Thyroid gland (tissue), 4 donors: ENCODE measurements around the gene KIAA0408. TPM values are rescaled to one million over a fixed set of nuclear protein-coding genes. Genes with fewer than 3 reads are reported as not detected.

Source experiments
- DNase-seq, 2 donors: peaks; one replicate each; pipeline ENCODE4 v3.0.0-alpha.2; 2019
- H3K27ac ChIP-seq, 3 donors: fragments of 200-600 bp; sonication (generic); 1 replicate in 2 of 3; 2 replicates in 1 of 3; pipeline ENCODE4 v1.5.1; 2016 to 2019; ENCODE audit warnings: mild to moderate bottlenecking in 1 of 3, moderate library complexity in 1 of 3
- H3K27me3 ChIP-seq: fragments of 200-600 bp; sonication (generic); one replicate; pipeline ENCODE4 v1.5.1; 2019
- H3K36me3 ChIP-seq, 2 donors: fragments of 200-600 bp; sonication (generic); one replicate each; pipeline ENCODE4 v1.5.1; 2016 to 2019
- H3K4me1 ChIP-seq, 2 donors: fragments of 200-600 bp; sonication (generic); one replicate each; pipeline ENCODE4 v1.5.1; 2017 to 2019
- H3K4me3 ChIP-seq, 3 donors: fragments of 200-600 bp; sonication (generic); replicated peaks in 1 of 3; 1 replicate in 2 of 3; 2 replicates in 1 of 3; pipeline ENCODE4 v1.5.1; 2016; ENCODE audit warnings: mild to moderate bottlenecking in 1 of 3
- H3K9me3 ChIP-seq: fragments of 200-600 bp; sonication (generic); one replicate; pipeline ENCODE4 v1.5.1; 2017
- POLR2A ChIP-seq, 2 donors: fragments of 450-650 bp; IDR thresholded peaks; one replicate each; pipeline ENCODE4 v1.6.1; 2017; ENCODE audit warnings: antibody characterized with exemption in 2 of 2, mild to moderate bottlenecking in 2 of 2, moderate library complexity in 1 of 2
- WGBS, 2 donors: methylation state at CpG; one replicate each; pipeline ENCODE4 v1.1.5; 2017; 5-methylcytosine and 5-hydroxymethylcytosine counted together
- intact Hi-C: fragments of 100-400 bp; cut with DNase I; formaldehyde crosslinking; loops from one replicate; pipeline ENCODE4 v1.15.1; 2023
- total RNA-seq, 4 donors: library from RNA; depleted of rRNA; stranded (reverse); fragments of >200 nt; gene quantifications; one replicate each; pipeline ENCODE4 v1.2.3, GENCODE V29; 2016
- TF ChIP-seq, protein P1 (sequence below), 6 experiments: fragments of 200-600 bp in 3 of 6; fragments of 450-650 bp in 3 of 6; sonication (generic) in 3 of 6; IDR thresholded peaks; one replicate each; pipeline ENCODE4 v1.5.1; 2016 to 2019; ENCODE audit warnings: antibody characterized with exemption in 6 of 6, mild to moderate bottlenecking in 2 of 6, inconsistent platforms in 1 of 6, moderate library complexity in 1 of 6

KIAA0408 gene
- total RNA-seq, 4 donors from 2014 or later, result 0.38 to 3.6 (median 1.7) TPM

DNA sequence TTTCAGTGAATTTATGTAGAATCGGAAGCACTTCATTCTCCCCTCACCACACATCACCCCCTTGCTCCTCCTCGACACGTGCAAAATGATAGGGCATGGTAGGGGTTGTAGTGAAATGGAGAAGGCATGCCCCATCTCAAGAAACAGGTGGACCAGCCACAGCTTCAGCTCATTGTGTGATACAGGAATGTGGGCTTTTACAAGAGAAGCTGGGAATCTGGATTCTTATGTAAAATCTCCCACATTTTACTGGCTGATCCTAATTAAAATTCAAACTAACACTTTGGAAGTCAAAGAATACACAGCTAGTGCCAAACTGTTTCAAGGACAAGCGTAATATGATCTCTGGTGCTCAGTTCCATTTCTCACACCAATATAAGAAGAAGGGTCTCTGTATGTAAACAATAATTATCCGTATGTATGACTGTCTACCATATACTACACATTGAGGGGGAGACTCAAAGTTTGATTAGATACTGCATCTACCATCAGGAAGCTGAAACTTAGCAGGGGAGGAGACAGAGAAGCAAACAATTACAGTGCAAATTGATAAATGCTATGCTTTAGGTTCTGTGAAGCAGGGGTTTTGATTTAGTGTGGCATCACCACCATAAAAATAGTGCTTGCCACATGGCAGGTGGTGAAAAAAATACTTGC is 24.3 kb upstream of the KIAA0408 start:
- Histone ChIP-seq H3K36me3 (no peaks in the 10 kb centered on the region), H3K9me3 (no peaks in the 10 kb centered on the region), H3K27me3 (no peaks in the 10 kb centered on the region), H3K4me3 (no peak overlapping the region), H3K4me1 (no peaks in the 10 kb centered on the region), H3K27ac (no peak overlapping the region)
- TF ChIP-seq POLR2A (IDR thresholded peaks at IDR 0.05), result no peak
- 75 to 81% methylated on average over 5 of the region's 5 CpGs for WGBS, 2 donors
- intact Hi-C loops, result no loop called here
- DNase-seq, result no peak

DNA sequence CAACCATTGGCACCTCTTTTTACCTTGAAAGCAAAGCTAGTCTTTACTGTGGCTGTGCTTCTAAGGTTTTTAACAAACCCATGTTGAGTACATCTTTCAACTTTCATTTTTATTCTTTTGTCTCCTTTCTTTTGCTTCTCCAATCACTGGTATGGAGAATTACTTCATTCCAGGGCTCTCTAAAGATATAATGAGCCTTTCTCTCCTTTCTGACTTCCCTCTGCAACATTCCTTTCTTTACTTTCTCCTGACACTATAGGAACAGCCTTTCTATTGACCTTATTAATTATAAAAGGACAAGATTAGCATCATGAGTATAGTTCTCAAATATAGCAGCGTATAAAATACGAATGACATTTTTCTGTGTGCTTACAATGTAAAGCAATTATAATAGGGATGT is 23.1 kb upstream of the KIAA0408 start:
- no peak for DNase-seq
- Histone ChIP-seq H3K27me3 (no peaks in the 10 kb centered on the region), H3K4me1 (no peaks in the 10 kb centered on the region), H3K9me3 (no peaks in the 10 kb centered on the region), H3K4me3 (no peak overlapping the region), H3K27ac (no peak overlapping the region), H3K36me3 (no peaks in the 10 kb centered on the region)
- intact Hi-C loops, result no loop called here
- TF ChIP-seq, protein P1, sequence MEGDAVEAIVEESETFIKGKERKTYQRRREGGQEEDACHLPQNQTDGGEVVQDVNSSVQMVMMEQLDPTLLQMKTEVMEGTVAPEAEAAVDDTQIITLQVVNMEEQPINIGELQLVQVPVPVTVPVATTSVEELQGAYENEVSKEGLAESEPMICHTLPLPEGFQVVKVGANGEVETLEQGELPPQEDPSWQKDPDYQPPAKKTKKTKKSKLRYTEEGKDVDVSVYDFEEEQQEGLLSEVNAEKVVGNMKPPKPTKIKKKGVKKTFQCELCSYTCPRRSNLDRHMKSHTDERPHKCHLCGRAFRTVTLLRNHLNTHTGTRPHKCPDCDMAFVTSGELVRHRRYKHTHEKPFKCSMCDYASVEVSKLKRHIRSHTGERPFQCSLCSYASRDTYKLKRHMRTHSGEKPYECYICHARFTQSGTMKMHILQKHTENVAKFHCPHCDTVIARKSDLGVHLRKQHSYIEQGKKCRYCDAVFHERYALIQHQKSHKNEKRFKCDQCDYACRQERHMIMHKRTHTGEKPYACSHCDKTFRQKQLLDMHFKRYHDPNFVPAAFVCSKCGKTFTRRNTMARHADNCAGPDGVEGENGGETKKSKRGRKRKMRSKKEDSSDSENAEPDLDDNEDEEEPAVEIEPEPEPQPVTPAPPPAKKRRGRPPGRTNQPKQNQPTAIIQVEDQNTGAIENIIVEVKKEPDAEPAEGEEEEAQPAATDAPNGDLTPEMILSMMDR (IDR thresholded peaks at IDR 0.05), result no peak
- TF ChIP-seq POLR2A (IDR thresholded peaks at IDR 0.05), result no peak
- WGBS, 2 donors, result 95 to 96% methylated on average over 2 of the region's 2 CpGs

DNA sequence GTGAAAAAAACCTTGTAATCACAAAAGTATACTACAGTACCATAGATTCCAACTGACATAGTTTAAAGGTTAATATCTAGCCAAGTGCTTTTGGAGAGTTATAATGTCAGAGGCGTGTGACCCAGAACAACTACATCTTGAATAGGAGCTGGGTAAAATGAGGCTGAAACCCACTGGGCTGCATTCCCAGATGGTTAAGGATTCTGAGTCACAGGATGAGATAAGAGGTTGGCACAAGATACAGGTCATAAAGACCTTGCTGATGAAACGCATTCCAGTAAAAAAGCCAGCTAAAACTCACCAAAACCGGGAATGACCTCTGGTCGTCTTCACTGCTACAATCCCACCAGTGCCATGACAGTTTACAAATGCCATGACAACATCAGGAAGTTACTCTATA is 22.4 kb upstream of the KIAA0408 start:
- no peaks in the 10 kb centered on the region for H3K9me3 ChIP-seq
- no peaks in the 10 kb centered on the region for H3K27me3 ChIP-seq
- DNase-seq, result no peak
- H3K4me3 ChIP-seq, result no peak overlapping the region
- no peaks in the 10 kb centered on the region for H3K4me1 ChIP-seq
- H3K36me3 ChIP-seq, result no peaks in the 10 kb centered on the region
- TF ChIP-seq, protein P1 (IDR thresholded peaks at IDR 0.05), result no peak
- no peak for TF ChIP-seq POLR2A (IDR thresholded peaks at IDR 0.05)
- WGBS, 2 donors, result 76% methylated on average over 4 of the region's 4 CpGs
- intact Hi-C loops, result no loop called here
- H3K27ac ChIP-seq, result no peak overlapping the region

DNA sequence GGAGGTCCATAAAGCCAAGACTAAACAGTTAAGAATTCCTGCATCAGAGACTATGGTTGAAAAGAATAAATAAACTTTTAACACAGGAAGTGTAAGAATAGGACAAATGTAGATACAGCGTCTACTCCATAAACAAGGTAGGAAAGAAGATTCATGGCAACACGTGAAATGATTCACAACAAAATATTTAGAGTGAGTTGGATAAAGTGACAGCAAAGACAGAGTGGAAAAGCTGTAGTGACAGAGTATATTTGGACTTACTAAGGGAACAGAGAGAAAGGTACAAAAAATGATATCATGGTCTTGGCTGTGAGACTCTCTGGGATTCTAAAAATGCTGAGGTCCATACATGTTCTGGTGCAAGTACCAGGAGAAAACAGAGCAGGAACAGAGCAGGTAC is 21.9 kb upstream of the KIAA0408 start:
- 82% methylated on average over 2 of the region's 2 CpGs for WGBS, 2 donors
- H3K27me3 ChIP-seq, result no peaks in the 10 kb centered on the region
- H3K4me1 ChIP-seq, result no peaks in the 10 kb centered on the region
- TF ChIP-seq, protein P1 (IDR thresholded peaks at IDR 0.05), result no peak
- TF ChIP-seq POLR2A (IDR thresholded peaks at IDR 0.05), result no peak
- intact Hi-C loops, result no loop called here
- H3K9me3 ChIP-seq, result no peaks in the 10 kb centered on the region
- no peaks in the 10 kb centered on the region for H3K36me3 ChIP-seq
- no peak overlapping the region for H3K4me3 ChIP-seq
- DNase-seq, result no peak
- H3K27ac ChIP-seq, result no peak overlapping the region

DNA sequence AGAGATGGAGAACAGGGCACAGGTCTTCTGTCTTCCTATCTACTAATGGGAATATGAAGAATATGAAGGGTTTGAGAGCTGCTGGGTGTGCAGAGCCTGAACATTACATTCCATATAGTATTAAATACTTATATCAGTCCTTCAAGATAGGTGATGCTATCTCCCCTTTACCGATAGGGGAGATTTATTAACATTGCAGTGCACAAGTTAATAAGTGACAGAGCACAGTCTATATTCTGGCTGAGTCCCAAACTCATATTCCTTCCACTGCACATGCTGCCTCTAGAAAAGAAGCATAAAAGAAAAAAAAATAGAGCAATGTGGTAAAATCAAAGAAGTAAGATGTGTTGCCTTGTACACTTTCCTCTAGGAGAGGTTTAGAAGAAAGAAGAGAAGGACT is 18.5 kb upstream of the KIAA0408 start:
- no peaks in the 10 kb centered on the region for H3K9me3 ChIP-seq
- no peaks in the 10 kb centered on the region for H3K4me1 ChIP-seq
- no peak for DNase-seq
- H3K27ac ChIP-seq, result no peak overlapping the region
- no peaks in the 10 kb centered on the region for H3K36me3 ChIP-seq
- H3K4me3 ChIP-seq, result no peak overlapping the region
- H3K27me3 ChIP-seq, result no peaks in the 10 kb centered on the region
- 92 to 98% methylated on average over 1 of the region's 1 CpG for WGBS, 2 donors
- intact Hi-C loops, result loop anchor here (10.0 kb wide), 1 partner anchor 157 kb away; no protein-coding TSS in a partner anchor
- TF ChIP-seq, protein P1 (IDR thresholded peaks at IDR 0.05), result no peak
- TF ChIP-seq POLR2A (IDR thresholded peaks at IDR 0.05), result no peak
